ENCODE results near the gene CACNA1C. TPM values are rescaled to one million over a fixed set of nuclear protein-coding genes. Genes with fewer than 3 reads are reported as not detected.

The CACNA1C gene
- total RNA-seq, 1 donor from 2014 or later, result 15.6 TPM

- Histone ChIP-seq H3K4me1 (peaks cover 7% of the 10 kb centered on the region), H3K4me3 (no peak overlapping the region), H3K9me3 (no peaks in the 10 kb centered on the region), H3K27me3 (no peaks in the 10 kb centered on the region), H3K36me3 (no peaks in the 10 kb centered on the region), H3K27ac (no peak overlapping the region)
- TF ChIP-seq, protein P1, sequence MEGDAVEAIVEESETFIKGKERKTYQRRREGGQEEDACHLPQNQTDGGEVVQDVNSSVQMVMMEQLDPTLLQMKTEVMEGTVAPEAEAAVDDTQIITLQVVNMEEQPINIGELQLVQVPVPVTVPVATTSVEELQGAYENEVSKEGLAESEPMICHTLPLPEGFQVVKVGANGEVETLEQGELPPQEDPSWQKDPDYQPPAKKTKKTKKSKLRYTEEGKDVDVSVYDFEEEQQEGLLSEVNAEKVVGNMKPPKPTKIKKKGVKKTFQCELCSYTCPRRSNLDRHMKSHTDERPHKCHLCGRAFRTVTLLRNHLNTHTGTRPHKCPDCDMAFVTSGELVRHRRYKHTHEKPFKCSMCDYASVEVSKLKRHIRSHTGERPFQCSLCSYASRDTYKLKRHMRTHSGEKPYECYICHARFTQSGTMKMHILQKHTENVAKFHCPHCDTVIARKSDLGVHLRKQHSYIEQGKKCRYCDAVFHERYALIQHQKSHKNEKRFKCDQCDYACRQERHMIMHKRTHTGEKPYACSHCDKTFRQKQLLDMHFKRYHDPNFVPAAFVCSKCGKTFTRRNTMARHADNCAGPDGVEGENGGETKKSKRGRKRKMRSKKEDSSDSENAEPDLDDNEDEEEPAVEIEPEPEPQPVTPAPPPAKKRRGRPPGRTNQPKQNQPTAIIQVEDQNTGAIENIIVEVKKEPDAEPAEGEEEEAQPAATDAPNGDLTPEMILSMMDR (IDR thresholded peaks at IDR 0.05), result no peak
- no peak for ATAC-seq
- no peak for DNase-seq
- intact Hi-C loops (cut with DNase I), result no loop called here
These were observed 300.5 kb downstream of the CACNA1C start for GRCh38 chr12:2353281-2353680.

- DNase-seq (no peak), ATAC-seq (no peak)
- Histone ChIP-seq H3K4me1 (peaks cover 11% of the 10 kb centered on the region), H3K9me3 (no peaks in the 10 kb centered on the region), H3K36me3 (no peaks in the 10 kb centered on the region), H3K27ac (no peak overlapping the region), H3K4me3 (no peak overlapping the region), H3K27me3 (no peaks in the 10 kb centered on the region)
- intact Hi-C loops (cut with DNase I), result no loop called here
- TF ChIP-seq, protein P1 (IDR thresholded peaks at IDR 0.05), result no peak
These were observed 300.9 kb downstream of the CACNA1C start for GRCh38 chr12:2353691-2354090.

DNA sequence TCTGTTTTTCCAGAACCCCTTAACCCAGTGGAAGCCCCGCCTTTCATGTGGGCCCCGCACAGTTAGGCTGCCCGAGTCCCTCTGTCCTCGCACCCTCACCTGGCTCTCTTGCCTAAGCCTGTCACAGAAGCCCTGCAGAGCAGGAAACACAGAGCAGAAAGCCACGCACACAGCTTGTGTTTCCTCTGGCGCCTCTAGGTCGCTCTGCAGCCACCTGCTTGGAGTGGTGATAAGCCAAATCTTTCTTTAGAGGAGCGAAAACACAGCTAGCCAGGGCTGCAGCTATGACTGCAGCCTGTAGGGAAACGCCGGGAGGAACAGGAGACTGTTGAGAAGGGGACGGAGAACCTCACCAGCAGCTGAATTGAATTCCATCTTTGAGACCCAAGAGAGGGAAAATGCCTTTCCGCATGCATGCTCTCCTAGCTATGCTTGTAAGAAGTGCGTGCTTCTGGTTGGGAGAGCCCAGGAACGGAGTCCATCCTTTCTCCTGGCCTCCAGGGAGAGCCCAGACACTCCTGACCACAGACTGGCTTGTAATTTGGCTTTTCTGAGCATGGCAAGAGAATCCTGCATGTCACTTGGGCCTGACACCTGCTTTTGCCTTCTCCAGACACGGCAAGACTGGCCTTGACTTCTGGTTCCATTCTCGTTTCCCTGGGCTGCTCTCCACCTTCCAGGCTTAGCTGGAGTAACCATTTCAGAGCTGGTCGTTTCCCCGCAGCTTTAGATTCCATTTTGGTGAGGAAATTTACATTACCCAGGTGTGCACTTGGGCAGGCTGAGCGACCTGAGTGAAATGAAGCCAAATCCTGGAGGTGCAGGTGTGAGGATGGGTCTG is 301.6 kb downstream of the CACNA1C start:
- H3K4me3 ChIP-seq, result no peak overlapping the region
- no peak for DNase-seq
- no peaks in the 10 kb centered on the region for H3K9me3 ChIP-seq
- no peaks in the 10 kb centered on the region for H3K27me3 ChIP-seq
- TF ChIP-seq, protein P1 (IDR thresholded peaks at IDR 0.05), result no peak
- peaks cover 12% of the 10 kb centered on the region for H3K4me1 ChIP-seq
- no peak overlapping the region for H3K27ac ChIP-seq
- H3K36me3 ChIP-seq, result no peaks in the 10 kb centered on the region
- intact Hi-C loops (cut with DNase I), result no loop called here
- ATAC-seq, result no peak

GRCh38 chr12:2355198-2355597 is 302.4 kb downstream of the CACNA1C start:
- H3K4me1 ChIP-seq, result peaks cover 16% of the 10 kb centered on the region
- DNase-seq (no peak), ATAC-seq (no peak)
- H3K27ac ChIP-seq, result no peak overlapping the region
- intact Hi-C loops (cut with DNase I), result no loop called here
- H3K36me3 ChIP-seq, result no peaks in the 10 kb centered on the region
- H3K27me3 ChIP-seq, result no peaks in the 10 kb centered on the region
- no peak overlapping the region for H3K4me3 ChIP-seq
- TF ChIP-seq, protein P1 (IDR thresholded peaks at IDR 0.05), result no peak
- H3K9me3 ChIP-seq, result no peaks in the 10 kb centered on the region

DNA sequence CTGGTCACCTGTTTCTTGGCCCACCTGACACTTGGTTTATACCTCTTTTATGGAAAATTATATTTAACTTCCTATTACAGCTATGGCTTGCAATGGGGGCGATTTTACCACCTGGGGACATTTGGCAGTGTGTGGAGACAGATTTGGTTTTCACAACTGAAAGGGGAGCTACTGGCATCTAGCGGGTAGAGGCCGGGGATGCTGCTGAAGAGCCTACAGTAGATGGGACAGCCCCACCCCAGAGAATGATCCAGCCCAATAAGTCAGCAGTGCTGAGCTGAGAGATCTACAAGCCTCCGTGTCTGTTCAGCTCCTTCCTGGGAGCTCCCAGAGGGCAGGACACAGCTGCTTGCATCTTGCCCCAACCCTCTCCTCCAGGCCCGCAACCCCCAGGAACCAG is 302.8 kb downstream of the CACNA1C start:
- DNase-seq, result no peak
- intact Hi-C loops (cut with DNase I), result no loop called here
- no peaks in the 10 kb centered on the region for H3K36me3 ChIP-seq
- no peak overlapping the region for H3K27ac ChIP-seq
- no peaks in the 10 kb centered on the region for H3K9me3 ChIP-seq
- H3K27me3 ChIP-seq, result no peaks in the 10 kb centered on the region
- H3K4me1 ChIP-seq, result peaks cover 16% of the 10 kb centered on the region
- ATAC-seq, result no peak
- no peak overlapping the region for H3K4me3 ChIP-seq
- TF ChIP-seq, protein P1 (IDR thresholded peaks at IDR 0.05), result no peak

Data from upper lobe of right lung (tissue), 1 donor.